GM06990 (cell line): ENCODE results near the gene TSPAN6.

Source experiments
- DNase-seq: peaks from one replicate; pipeline ENCODE4 v3.0.0-alpha.2; 2011; ENCODE audit not compliant: insufficient read length; ENCODE audit errors: extremely low read depth
- H3K27me3 ChIP-seq: replicated peaks from 2 replicates; pipeline ENCODE4 v1.6.0; 2011; ENCODE audit warnings: low read length; ENCODE audit not compliant: control insufficient read depth, insufficient read depth
- H3K36me3 ChIP-seq: 2 replicates; pipeline ENCODE4 v1.5.1; 2011; ENCODE audit warnings: low read length; ENCODE audit not compliant: control insufficient read depth, insufficient read depth
- H3K4me3 ChIP-seq: replicated peaks from 2 replicates; pipeline ENCODE4 v1.5.1; 2011; ENCODE audit warnings: low read depth, mild to moderate bottlenecking, control low read depth, low read length
- TF ChIP-seq, protein P1 (sequence below): IDR thresholded peaks from 2 replicates; pipeline ENCODE4 v1.5.1; 2011; ENCODE audit warnings: low read length, control low read depth, mild to moderate bottlenecking, inconsistent platforms; ENCODE audit not compliant: insufficient read depth, poor library complexity, severe bottlenecking

The TSPAN6 gene

DNA sequence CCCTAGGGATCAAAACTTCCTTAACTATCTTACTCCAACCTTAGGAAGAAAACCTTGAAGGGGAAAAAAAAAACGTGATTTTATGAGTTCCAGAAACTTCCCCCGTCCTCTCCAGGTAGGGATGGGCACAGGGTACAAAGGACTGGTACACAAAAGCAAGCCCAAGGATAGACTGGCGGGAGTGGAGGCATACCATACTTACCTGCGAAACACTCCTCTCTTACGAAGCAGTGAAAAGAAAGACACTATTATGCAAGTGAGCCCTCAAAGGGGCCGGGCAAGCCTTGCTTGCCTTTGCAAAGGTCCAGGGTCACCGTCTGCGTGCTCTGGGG is 651 bp downstream of the TSPAN6 start:
- Histone ChIP-seq H3K27me3 (no peaks in the 10 kb centered on the region), H3K36me3 (no peaks in the 10 kb centered on the region), H3K4me3 (no peak overlapping the region)
- TF ChIP-seq, protein P1, sequence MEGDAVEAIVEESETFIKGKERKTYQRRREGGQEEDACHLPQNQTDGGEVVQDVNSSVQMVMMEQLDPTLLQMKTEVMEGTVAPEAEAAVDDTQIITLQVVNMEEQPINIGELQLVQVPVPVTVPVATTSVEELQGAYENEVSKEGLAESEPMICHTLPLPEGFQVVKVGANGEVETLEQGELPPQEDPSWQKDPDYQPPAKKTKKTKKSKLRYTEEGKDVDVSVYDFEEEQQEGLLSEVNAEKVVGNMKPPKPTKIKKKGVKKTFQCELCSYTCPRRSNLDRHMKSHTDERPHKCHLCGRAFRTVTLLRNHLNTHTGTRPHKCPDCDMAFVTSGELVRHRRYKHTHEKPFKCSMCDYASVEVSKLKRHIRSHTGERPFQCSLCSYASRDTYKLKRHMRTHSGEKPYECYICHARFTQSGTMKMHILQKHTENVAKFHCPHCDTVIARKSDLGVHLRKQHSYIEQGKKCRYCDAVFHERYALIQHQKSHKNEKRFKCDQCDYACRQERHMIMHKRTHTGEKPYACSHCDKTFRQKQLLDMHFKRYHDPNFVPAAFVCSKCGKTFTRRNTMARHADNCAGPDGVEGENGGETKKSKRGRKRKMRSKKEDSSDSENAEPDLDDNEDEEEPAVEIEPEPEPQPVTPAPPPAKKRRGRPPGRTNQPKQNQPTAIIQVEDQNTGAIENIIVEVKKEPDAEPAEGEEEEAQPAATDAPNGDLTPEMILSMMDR, result no peak
- no peak for DNase-seq

DNA sequence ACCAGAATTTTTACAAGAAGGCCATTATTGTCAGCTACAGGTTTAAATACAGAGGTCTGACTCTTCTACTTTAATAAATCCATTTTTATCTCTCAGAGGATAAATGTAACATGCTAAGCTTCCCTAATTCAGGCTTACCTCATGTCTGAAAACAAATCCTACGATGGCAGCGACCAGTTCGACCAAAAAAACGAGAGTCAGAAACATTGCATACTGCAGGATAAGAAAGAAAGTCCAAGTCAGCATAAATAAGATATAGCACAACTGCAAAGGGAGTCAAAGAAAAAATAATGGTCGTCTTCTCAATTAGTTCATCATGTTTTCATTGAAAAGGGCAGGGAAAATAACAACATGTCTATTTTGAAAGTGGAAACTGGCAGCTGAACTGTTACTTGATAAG is 1.6 kb downstream of the TSPAN6 start:
- no peak overlapping the region for H3K4me3 ChIP-seq
- H3K27me3 ChIP-seq, result no peaks in the 10 kb centered on the region

DNA sequence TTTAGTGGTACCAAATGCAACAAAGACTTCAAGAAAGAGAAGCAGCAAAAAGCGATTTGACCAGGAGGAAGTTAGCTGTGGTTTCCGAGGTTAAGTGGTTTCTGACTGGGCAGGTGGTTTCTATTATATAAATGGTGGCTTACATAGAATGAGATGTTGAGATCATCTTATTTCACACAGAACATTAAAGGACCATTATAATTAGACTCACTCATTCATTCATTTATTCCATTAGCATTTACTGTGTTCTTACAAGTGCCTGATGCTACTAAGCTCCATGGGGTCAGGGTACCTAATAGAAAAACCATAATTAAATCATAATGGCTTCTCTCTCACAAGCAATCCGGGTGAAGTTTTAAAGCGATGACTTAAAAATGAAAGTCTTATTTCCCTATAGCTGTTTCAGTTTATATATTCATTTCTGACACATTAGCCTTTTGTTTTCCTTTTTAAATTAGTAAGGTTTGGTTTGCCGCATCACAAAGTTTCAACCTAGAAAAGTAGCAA is 10.6 kb downstream of the TSPAN6 start:
- peak; percentile 76 for DNase-seq
- TF ChIP-seq, protein P1, result no peak
- no peaks in the 10 kb centered on the region for H3K27me3 ChIP-seq
- H3K36me3 ChIP-seq, result no peaks in the 10 kb centered on the region
- no peak overlapping the region for H3K4me3 ChIP-seq

More for the DNA sequence above, 1.6 kb downstream of the TSPAN6 start:
- H3K36me3 ChIP-seq, result no peaks in the 10 kb centered on the region
- no peak for DNase-seq
- TF ChIP-seq, protein P1, result no peak

DNA sequence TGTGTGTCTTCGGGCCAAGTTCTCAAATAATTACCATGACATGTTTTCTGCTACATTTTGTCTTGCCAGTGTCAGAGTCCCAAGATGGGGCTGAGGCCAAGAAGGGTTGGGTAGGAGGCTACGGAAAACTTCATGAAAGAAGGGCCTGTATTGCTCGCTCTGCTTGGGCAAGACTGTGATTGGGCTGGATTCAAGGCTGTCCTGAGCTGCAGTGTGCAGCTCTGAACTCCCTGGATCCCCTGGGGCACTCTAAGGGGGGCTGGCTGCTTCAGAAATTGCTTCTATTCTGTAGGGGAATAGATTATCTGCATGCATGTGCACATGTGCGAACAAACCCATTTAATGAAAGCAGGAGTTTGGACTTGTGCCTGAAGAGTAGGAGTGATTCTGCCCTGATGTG is 13.6 kb downstream of the TSPAN6 start:
- TF ChIP-seq, protein P1, result no peak
- Histone ChIP-seq H3K36me3 (no peaks in the 10 kb centered on the region), H3K27me3 (no peaks in the 10 kb centered on the region), H3K4me3 (no peak overlapping the region)
- no peak for DNase-seq

DNA sequence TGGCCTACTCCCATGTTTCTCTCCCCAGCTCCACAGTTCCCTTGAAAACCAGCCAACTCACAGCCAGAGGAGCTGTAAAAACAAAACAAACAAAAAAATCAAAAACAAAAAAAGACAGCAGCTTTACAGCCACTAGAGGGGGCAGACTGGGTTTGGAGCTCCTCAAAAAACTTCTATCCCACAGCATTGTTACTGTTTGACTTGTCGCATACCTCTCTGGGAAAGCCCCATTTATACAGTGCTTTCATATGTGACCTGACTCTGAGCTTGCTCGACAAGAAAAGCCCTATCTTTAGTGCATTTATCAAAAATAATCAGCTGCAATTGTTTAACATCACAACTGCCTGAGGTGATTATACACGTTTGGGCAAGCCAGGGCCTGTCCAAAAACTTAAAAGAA is 21.6 kb downstream of the TSPAN6 start:
- peak; percentile 16 for DNase-seq

More for the DNA sequence above, 21.6 kb downstream of the TSPAN6 start:
- no peaks in the 10 kb centered on the region; the same call in 1 of the 2 replicates for H3K27me3 ChIP-seq
- TF ChIP-seq, protein P1, result peak; percentile 70
- H3K4me3 ChIP-seq, result no peak overlapping the region
- no peaks in the 10 kb centered on the region for H3K36me3 ChIP-seq
